NCI-H1930 (cell line): ENCODE measurements around the gene FAM151A.

ENCODE experiments used
- DNase-seq, 2 experiments: peaks; one replicate each; lab custom pipeline; 2025; lab: John Stamatoyannopoulos, UW

FAM151A gene

GRCh38 chr1:54604051-54604450 is 19.3 kb downstream of the FAM151A start:
- no peak for DNase-seq

- DNase-seq, result no peak
These were observed 20.1 kb downstream of the FAM151A start for GRCh38 chr1:54603241-54603640.

- no peak for DNase-seq
These were observed 20.8 kb downstream of the FAM151A start for GRCh38 chr1:54602554-54602953.

GRCh38 chr1:54601730-54602129 is 21.6 kb downstream of the FAM151A start:
- DNase-seq, result no peak

- no peak for DNase-seq
These were observed 22.2 kb downstream of the FAM151A start for GRCh38 chr1:54600947-54601721.

GRCh38 chr1:54599211-54599823 is 24.0 kb downstream of the FAM151A start:
- DNase-seq, result no peak

- no peak for DNase-seq
These were observed 25.8 kb downstream of the FAM151A start for GRCh38 chr1:54597455-54598030.

- DNase-seq, result no peak
These were observed 26.6 kb downstream of the FAM151A start for GRCh38 chr1:54596756-54597155.

GRCh38 chr1:54595956-54596498 is 27.3 kb downstream of the FAM151A start:
- DNase-seq, result no peak

- no peak for DNase-seq
These were observed 28.9 kb downstream of the FAM151A start for GRCh38 chr1:54594463-54594862.

- DNase-seq, result no peak
These were observed 29.7 kb downstream of the FAM151A start for GRCh38 chr1:54593571-54594160.

- DNase-seq, result no peak
These were observed 32.1 kb downstream of the FAM151A start for GRCh38 chr1:54591127-54591756.

GRCh38 chr1:54588377-54588776 is 34.9 kb downstream of the FAM151A start:
- DNase-seq, result no peak

- DNase-seq, result no peak
These were observed 37.9 kb downstream of the FAM151A start for GRCh38 chr1:54585181-54586066.

- no peak for DNase-seq
These were observed 38.8 kb downstream of the FAM151A start for GRCh38 chr1:54584575-54584974.

GRCh38 chr1:54583871-54584270 is 39.5 kb downstream of the FAM151A start:
- no peak for DNase-seq

GRCh38 chr1:54583307-54583686 is 40.0 kb downstream of the FAM151A start:
- no peak for DNase-seq

- DNase-seq, result no peak
These were observed 40.6 kb downstream of the FAM151A start for GRCh38 chr1:54582566-54583306.

- DNase-seq, result no peak
These were observed 41.7 kb downstream of the FAM151A start for GRCh38 chr1:54581621-54582035.

GRCh38 chr1:54580856-54581550 is 42.3 kb downstream of the FAM151A start:
- no peak for DNase-seq
